DMS 273 (cell line): ENCODE results near the gene ACTA2.

Experiments
- DNase-seq: peaks from one replicate; lab custom pipeline; 2025; ENCODE audit not compliant: unreplicated experiment; lab: John Stamatoyannopoulos, UW

ACTA2 gene

GRCh38 chr10:88923520-88923919 lies 29.1 kb downstream of the ACTA2 start:
- DNase-seq, result no peak

GRCh38 chr10:88922041-88922440 lies 30.5 kb downstream of the ACTA2 start:
- no peak for DNase-seq

GRCh38 chr10:88920986-88921593 lies 31.5 kb downstream of the ACTA2 start:
- no peak for DNase-seq

- DNase-seq, result no peak
These were observed 32.4 kb downstream of the ACTA2 start for GRCh38 chr10:88920198-88920597.

- DNase-seq, result no peak
These were observed 33.5 kb downstream of the ACTA2 start for GRCh38 chr10:88919041-88919440.

GRCh38 chr10:88918191-88918905 lies 34.2 kb downstream of the ACTA2 start:
- DNase-seq, result no peak

GRCh38 chr10:88916986-88917385 lies 35.6 kb downstream of the ACTA2 start:
- no peak for DNase-seq

- no peak for DNase-seq
These were observed 36.3 kb downstream of the ACTA2 start for GRCh38 chr10:88916231-88916630.

GRCh38 chr10:88915781-88916180 lies 36.8 kb downstream of the ACTA2 start:
- DNase-seq, result no peak

- DNase-seq, result peak; percentile 43
These were observed 38.8 kb downstream of the ACTA2 start for GRCh38 chr10:88913788-88914187.

- peak; percentile 78 for DNase-seq
These were observed 39.4 kb downstream of the ACTA2 start for GRCh38 chr10:88913127-88913526.

GRCh38 chr10:88911851-88912250 lies 40.7 kb downstream of the ACTA2 start:
- DNase-seq, result no peak

- peak; percentile 67 for DNase-seq
These were observed 41.5 kb downstream of the ACTA2 start for GRCh38 chr10:88911116-88911515.

GRCh38 chr10:88908194-88908593 lies 44.4 kb downstream of the ACTA2 start:
- DNase-seq, result no peak

GRCh38 chr10:88906921-88907320 lies 45.7 kb downstream of the ACTA2 start:
- DNase-seq, result no peak

GRCh38 chr10:88903715-88904114 lies 48.9 kb downstream of the ACTA2 start:
- peak; percentile 73 for DNase-seq

GRCh38 chr10:88901984-88902789 lies 50.4 kb downstream of the ACTA2 start:
- no peak for DNase-seq

GRCh38 chr10:88901206-88901983 lies 51.2 kb downstream of the ACTA2 start:
- no peak for DNase-seq

GRCh38 chr10:88899886-88900285 lies 52.7 kb downstream of the ACTA2 start:
- DNase-seq, result no peak

GRCh38 chr10:88898727-88899126 lies 53.8 kb downstream of the ACTA2 start:
- no peak for DNase-seq
